Suprapubic skin (tissue), 4 donors: ENCODE results near the gene RANBP6. TPM values are rescaled to one million over a fixed set of nuclear protein-coding genes. Genes with fewer than 3 reads are reported as not detected.

ENCODE experiments used
- DNase-seq, 2 donors: peaks; one replicate each; pipeline ENCODE4 v3.0.0-alpha.2; 2019; ENCODE audit warnings: low spot score in 2 of 2
- H3K27ac ChIP-seq: fragments of 200-600 bp; sonication (generic); one replicate; pipeline ENCODE4 v1.5.1; 2019
- H3K27me3 ChIP-seq: fragments of 200-600 bp; sonication (generic); one replicate; pipeline ENCODE4 v1.5.1; 2019
- H3K36me3 ChIP-seq: fragments of 200-600 bp; sonication (generic); one replicate; pipeline ENCODE4 v1.5.1; 2019
- H3K4me1 ChIP-seq: fragments of 200-600 bp; sonication (generic); one replicate; pipeline ENCODE4 v1.5.1; 2019
- H3K4me3 ChIP-seq: fragments of 200-600 bp; sonication (generic); one replicate; pipeline ENCODE4 v1.5.1; 2019; ENCODE audit warnings: mild to moderate bottlenecking
- H3K9me3 ChIP-seq: fragments of 200-600 bp; sonication (generic); one replicate; pipeline ENCODE4 v1.5.1; 2019
- EP300 ChIP-seq: sonication (generic); formaldehyde crosslinking; IDR thresholded peaks from one replicate; pipeline ENCODE4 v1.6.1; 2017; ENCODE audit warnings: antibody characterized with exemption
- POLR2A ChIP-seq, 2 donors: fragments of 450-650 bp; IDR thresholded peaks; one replicate each; pipeline ENCODE4 v1.6.1; 2017; ENCODE audit warnings: antibody characterized with exemption in 2 of 2, mild to moderate bottlenecking in 2 of 2, moderate library complexity in 2 of 2
- POLR2AphosphoS5 ChIP-seq, 3 donors: sonication (generic); formaldehyde crosslinking; IDR thresholded peaks; one replicate each; pipeline ENCODE4 v1.6.1; 2017; ENCODE audit warnings: antibody characterized with exemption in 3 of 3
- WGBS: methylation state at CpG from one replicate; pipeline ENCODE4 v1.1.5; 2018; 5-methylcytosine and 5-hydroxymethylcytosine counted together
- total RNA-seq, 4 donors: library from RNA; depleted of rRNA; stranded (reverse); fragments of >200 nt; gene quantifications; one replicate each; pipeline ENCODE4 v1.1.0, GENCODE V29; 2016
- TF ChIP-seq, protein P1 (sequence below), 2 donors: fragments of 200-600 bp in 1 of 2; fragments of 450-650 bp in 1 of 2; sonication (generic) in 1 of 2; IDR thresholded peaks; one replicate each; pipeline ENCODE4 v1.5.1; 2016 to 2019; ENCODE audit warnings: antibody characterized with exemption in 2 of 2, mild to moderate bottlenecking in 1 of 2, moderate library complexity in 1 of 2

RANBP6 gene
- total RNA-seq, 4 donors from 2014 or later: 11.7 to 33.9 (median 16.9) TPM

DNA sequence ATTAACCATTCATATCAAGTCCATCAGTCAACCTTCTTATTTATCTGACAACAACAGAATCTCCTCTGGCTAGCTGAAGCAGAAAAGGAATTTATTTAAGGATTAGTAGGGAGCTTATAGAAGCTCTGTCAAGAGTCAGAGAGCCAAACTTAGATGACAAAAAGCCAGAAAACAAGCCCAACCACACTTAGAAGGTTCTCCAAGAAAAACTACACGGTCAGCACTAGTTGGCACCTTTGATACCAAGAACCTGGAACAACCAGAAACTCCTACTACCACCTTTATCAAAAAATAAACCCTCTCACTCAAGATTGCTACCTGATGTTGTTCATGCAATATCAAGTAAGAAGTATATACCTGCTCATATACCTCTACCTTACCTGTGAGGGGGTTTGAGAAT is 36.9 kb downstream of the RANBP6 start:
- WGBS: 23% methylated on average over 1 of the region's 1 CpG
- H3K4me1 ChIP-seq: peaks cover 5% of the 10 kb centered on the region
- H3K9me3 ChIP-seq: no peaks in the 10 kb centered on the region
- H3K4me3 ChIP-seq: no peak overlapping the region
- H3K27me3 ChIP-seq: no peaks in the 10 kb centered on the region
- no peak for DNase-seq
- H3K27ac ChIP-seq: no peak overlapping the region
- TF ChIP-seq POLR2AphosphoS5 (IDR thresholded peaks at IDR 0.05): no peak
- TF ChIP-seq EP300: no peak
- TF ChIP-seq, protein P1, sequence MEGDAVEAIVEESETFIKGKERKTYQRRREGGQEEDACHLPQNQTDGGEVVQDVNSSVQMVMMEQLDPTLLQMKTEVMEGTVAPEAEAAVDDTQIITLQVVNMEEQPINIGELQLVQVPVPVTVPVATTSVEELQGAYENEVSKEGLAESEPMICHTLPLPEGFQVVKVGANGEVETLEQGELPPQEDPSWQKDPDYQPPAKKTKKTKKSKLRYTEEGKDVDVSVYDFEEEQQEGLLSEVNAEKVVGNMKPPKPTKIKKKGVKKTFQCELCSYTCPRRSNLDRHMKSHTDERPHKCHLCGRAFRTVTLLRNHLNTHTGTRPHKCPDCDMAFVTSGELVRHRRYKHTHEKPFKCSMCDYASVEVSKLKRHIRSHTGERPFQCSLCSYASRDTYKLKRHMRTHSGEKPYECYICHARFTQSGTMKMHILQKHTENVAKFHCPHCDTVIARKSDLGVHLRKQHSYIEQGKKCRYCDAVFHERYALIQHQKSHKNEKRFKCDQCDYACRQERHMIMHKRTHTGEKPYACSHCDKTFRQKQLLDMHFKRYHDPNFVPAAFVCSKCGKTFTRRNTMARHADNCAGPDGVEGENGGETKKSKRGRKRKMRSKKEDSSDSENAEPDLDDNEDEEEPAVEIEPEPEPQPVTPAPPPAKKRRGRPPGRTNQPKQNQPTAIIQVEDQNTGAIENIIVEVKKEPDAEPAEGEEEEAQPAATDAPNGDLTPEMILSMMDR (IDR thresholded peaks at IDR 0.05): no peak
- no peak for TF ChIP-seq POLR2A (IDR thresholded peaks at IDR 0.05)
- H3K36me3 ChIP-seq: peaks cover 17% of the 10 kb centered on the region

DNA sequence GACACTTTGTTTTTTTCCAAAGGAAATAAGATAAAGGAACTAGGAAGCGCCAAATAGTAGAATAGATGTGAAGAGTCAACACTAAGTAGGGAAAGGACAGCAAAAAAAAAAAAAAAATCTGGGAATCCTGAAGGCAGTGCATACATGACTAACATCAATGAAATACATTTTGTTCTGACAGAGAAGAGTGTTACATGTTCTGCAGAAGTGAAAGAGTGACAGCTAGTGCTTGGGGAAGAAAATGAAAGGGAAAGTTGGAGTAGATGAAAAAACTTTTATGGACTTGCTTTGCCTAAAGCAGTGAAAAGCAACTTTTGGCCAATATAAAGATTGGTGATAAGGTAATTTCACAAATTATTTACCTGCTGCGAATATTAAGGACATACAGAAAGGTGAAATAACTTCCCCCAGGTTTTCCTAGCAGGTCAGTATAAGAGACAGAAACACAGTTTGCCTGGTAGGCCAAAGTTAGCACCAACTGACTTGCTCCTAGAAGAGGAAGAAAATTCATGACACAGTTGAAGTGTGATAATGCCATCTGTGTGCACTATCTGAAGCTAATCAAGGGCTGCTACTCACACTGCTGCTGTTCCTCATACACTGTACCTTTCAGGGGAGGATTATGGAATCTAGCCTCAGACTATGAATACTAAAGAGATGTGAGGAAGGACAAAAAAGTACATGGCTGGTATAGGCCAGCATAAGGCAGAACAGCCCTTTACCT is 38.6 kb downstream of the RANBP6 start:
- Histone ChIP-seq H3K36me3 (peaks cover 12% of the 10 kb centered on the region), H3K27me3 (no peaks in the 10 kb centered on the region), H3K4me3 (no peak overlapping the region), H3K4me1 (peaks cover 5% of the 10 kb centered on the region), H3K9me3 (no peaks in the 10 kb centered on the region), H3K27ac (no peak overlapping the region)
- TF ChIP-seq EP300 (no peak), POLR2AphosphoS5 (IDR thresholded peaks at IDR 0.05) (no peak), POLR2A (IDR thresholded peaks at IDR 0.05) (no peak)
- TF ChIP-seq, protein P1 (IDR thresholded peaks at IDR 0.05): no peak
- DNase-seq: no peak
- WGBS: 65% methylated on average over 2 of the region's 2 CpGs

DNA sequence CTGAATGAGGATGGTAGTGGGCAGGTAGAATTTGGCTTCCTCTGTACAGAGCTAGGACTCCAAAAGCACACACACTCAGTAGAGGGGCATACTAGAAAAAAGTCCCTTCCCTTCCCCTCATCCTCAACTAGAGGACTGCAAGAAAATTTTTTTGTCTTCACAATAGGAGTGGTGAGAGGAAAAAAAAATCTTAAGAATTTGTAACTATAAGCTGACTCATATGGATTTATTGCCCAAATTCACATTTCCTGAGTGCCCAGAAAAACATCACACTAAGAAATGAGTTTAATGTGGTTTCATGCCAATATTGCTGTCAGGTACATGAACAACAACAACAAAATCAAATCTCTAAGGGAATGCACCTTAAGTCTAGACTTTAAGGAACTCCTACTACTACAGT is 43.7 kb downstream of the RANBP6 start:
- no peaks in the 10 kb centered on the region for H3K9me3 ChIP-seq
- H3K36me3 ChIP-seq: peaks cover 32% of the 10 kb centered on the region
- peaks cover 3% of the 10 kb centered on the region for H3K4me1 ChIP-seq
- no peak for DNase-seq
- H3K4me3 ChIP-seq: no peak overlapping the region
- H3K27ac ChIP-seq: no peak overlapping the region
- no peaks in the 10 kb centered on the region for H3K27me3 ChIP-seq
- TF ChIP-seq POLR2A (IDR thresholded peaks at IDR 0.05): no peak
- TF ChIP-seq EP300: no peak
- no peak for TF ChIP-seq POLR2AphosphoS5 (IDR thresholded peaks at IDR 0.05)
- TF ChIP-seq, protein P1 (IDR thresholded peaks at IDR 0.05): no peak

Other genes with a start within 250 kb of the RANBP6 start
- 10 to 100 TPM; 21.4 to 24.4 (median 22.7) TPM for gene ERMP1, start 182.5 kb downstream of the RANBP6 start, total RNA-seq
- gene MLANA, start 124.7 kb downstream of the RANBP6 start, total RNA-seq: 10 to 100 TPM; 20.0 to 47.4 (median 37.6) TPM
- gene IL33, start 200.2 kb upstream of the RANBP6 start, total RNA-seq: 10 to 100 TPM; 11.3 to 37.3 (median 25.6) TPM